GM12864 (cell line): ENCODE measurements around the gene HOXB5.

ENCODE experiments used
- DNase-seq: peaks from one replicate; pipeline ENCODE4 v3.0.0-alpha.2; 2011; ENCODE audit warnings: low read depth
- H3K4me3 ChIP-seq: 2 replicates; pipeline ENCODE4 v1.5.1; 2011; ENCODE audit warnings: mild to moderate bottlenecking, low read depth, low read length, control low read depth
- CTCF ChIP-seq: IDR thresholded peaks from 2 replicates; pipeline ENCODE4 v1.5.1; 2011; ENCODE audit warnings: low read depth, mild to moderate bottlenecking, moderate library complexity, low read length, control low read depth, inconsistent platforms; ENCODE audit errors: missing control alignments

HOXB5 gene

GRCh38 chr17:48542114-48542656 is 51.4 kb downstream of the HOXB5 start:
- no peak for TF ChIP-seq CTCF
- no peak for DNase-seq
- H3K4me3 ChIP-seq, result no peak overlapping the region

- DNase-seq, result no peak
- TF ChIP-seq CTCF, result no peak
- H3K4me3 ChIP-seq, result no peak overlapping the region
Measured at GRCh38 chr17:48541577-48542113, 51.9 kb downstream of the HOXB5 start.
